Muscle of back (tissue), 13 donors: ENCODE measurements around the gene HLA-DRB1. TPM values are rescaled to one million over a fixed set of nuclear protein-coding genes. Genes with fewer than 3 reads are reported as not detected.
"Not testable (repeated sequence)": the region's sequence is repeated elsewhere in the genome, so short reads cannot be mapped to it uniquely, and the experiment has no call there.

ENCODE experiments used
- DNase-seq, 3 donors: peaks; one replicate each; pipeline versions ENCODE4 v3.0.0 to v3.0.0-alpha.2; 2013
- long read RNA-seq, 9 donors: transcript quantifications; one replicate each; lab custom pipeline, GENCODE V29; 2026
- polyA plus RNA-seq, 10 donors: library from polyadenylated mRNA; unstranded; fragments of 120-200 nt; gene quantifications; one replicate each; pipeline ENCODE4 v1.2.1, GENCODE V29; 2013; ENCODE audit not compliant: insufficient read length in 10 of 10

Gene HLA-DRB1
- polyA plus RNA-seq: 10 to 100 TPM in 6 of 10 donors, 1 to 10 TPM in 4; 3.9 to 22.6 (median 11.4) TPM
- long read RNA-seq, donor 1, transcript HLA-DRB1-201 (6 exons, 1,229 nt): major isoform, 8 of 15 reads
- long read RNA-seq, donor 1, partial matches to known transcripts: 7 of 15 reads
- long read RNA-seq, donor 1, other reads (novel, unspliced or antisense): 0 of 15 reads
- long read RNA-seq, donor 2, partial matches to known transcripts: 0 of 1 reads
- long read RNA-seq, donor 2, other reads (novel, unspliced or antisense): 0 of 1 reads
- long read RNA-seq, donor 3: 0 reads
- long read RNA-seq, donor 4, partial matches to known transcripts: 0 of 3 reads
- long read RNA-seq, donor 4, other reads (novel, unspliced or antisense): 0 of 3 reads
- long read RNA-seq, donor 5, transcript HLA-DRB1-201 (6 exons, 1,229 nt): major isoform, 9 of 9 reads
- long read RNA-seq, donor 5, partial matches to known transcripts: 0 of 9 reads
- long read RNA-seq, donor 5, other reads (novel, unspliced or antisense): 0 of 9 reads
- long read RNA-seq, donor 6, transcript HLA-DRB1-201 (6 exons, 1,229 nt): major isoform, 6 of 13 reads
- long read RNA-seq, donor 6, partial matches to known transcripts: 7 of 13 reads
- long read RNA-seq, donor 6, other reads (novel, unspliced or antisense): 0 of 13 reads
- long read RNA-seq, donor 7, transcript HLA-DRB1-201 (6 exons, 1,229 nt): major isoform, 7 of 7 reads
- long read RNA-seq, donor 7, partial matches to known transcripts: 0 of 7 reads
- long read RNA-seq, donor 7, other reads (novel, unspliced or antisense): 0 of 7 reads
- long read RNA-seq, donor 8, partial matches to known transcripts: 0 of 3 reads
- long read RNA-seq, donor 8, other reads (novel, unspliced or antisense): 0 of 3 reads
- long read RNA-seq, donor 9, partial matches to known transcripts: 0 of 2 reads
- long read RNA-seq, donor 9, other reads (novel, unspliced or antisense): 0 of 2 reads

- peak in 1 of 3 donors; percentile 39 for DNase-seq
Measured at GRCh38 chr6:32589596-32590449, at the start of gene HLA-DRB1. HLA-DRB1 (minus strand) TSS chr6:32589848; CDS start chr6:32589742, 106 bp downstream.

DNA sequence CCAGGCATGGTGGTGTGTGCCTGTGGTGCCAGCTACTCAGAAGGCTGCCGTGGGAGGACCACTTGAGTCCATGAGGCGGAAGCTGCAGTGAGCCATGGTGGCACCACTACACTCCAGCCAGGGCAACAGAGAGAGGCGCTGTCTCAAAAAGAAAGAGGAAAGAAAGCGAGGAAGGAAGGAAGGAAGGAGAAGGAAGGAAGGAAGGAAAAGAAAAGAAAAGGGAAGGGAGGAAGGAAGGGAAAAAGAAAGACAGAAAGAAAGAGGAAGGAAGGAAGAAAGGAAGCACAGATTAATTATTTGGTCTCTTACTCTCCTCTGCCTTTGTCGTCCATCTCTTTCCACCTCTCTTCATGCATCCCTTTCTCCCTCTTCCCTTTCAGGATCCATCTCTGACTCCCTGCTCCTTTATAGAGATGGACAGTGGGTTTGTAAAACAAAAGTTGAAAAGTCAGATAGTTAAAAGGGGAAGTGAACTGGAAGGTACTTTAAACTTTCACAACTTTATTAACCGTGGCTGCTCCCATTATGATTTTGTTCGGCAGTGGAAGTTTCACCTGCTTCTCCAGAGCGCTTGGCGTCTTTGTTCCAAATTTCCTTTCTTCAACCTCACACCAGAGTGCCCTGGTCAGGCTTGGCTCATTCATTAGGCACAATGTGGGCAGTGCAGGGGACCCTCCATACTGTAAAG, 49.0 kb upstream of the HLA-DRB1 start:
- DNase-seq: no peak

- no peak for DNase-seq
Measured at GRCh38 chr6:32637883-32638282, 48.2 kb upstream of the HLA-DRB1 start.

- DNase-seq: peak in 1 of 3 donors; percentile 2
Measured at GRCh38 chr6:32637219-32637880, 47.7 kb upstream of the HLA-DRB1 start, which contains the start of gene HLA-DQA1. HLA-DQA1 (plus strand) TSS chr6:32637406; CDS start chr6:32637459, 53 bp downstream.

DNA sequence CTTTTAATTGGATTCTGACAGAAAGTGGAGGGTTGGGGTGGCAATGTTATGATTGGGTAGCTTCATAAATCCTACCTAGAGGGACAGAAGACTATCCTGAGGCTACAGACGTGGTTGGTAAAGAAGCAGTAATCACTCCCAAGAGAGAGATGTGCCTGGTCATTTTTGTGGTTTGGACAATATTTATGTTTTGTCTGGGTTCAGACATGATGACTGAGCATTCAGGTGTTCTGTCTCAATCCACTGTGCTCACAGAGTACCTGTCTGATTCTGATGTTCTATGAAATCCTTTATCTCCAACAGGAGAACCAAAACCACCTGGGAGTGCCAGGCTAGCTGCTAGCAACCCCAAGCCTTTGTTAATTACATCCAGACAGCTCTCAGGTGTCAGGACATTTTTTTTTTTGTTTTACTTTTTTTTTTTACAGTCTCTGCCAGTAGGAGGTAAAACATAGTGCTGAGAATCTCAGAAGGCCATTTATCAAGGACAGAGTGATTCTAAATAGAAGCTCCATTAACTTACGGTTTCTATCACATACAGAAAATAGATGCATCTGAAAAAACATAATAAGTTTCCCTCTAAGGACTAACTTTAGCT, 46.0 kb upstream of the HLA-DRB1 start:
- DNase-seq: no peak

DNA sequence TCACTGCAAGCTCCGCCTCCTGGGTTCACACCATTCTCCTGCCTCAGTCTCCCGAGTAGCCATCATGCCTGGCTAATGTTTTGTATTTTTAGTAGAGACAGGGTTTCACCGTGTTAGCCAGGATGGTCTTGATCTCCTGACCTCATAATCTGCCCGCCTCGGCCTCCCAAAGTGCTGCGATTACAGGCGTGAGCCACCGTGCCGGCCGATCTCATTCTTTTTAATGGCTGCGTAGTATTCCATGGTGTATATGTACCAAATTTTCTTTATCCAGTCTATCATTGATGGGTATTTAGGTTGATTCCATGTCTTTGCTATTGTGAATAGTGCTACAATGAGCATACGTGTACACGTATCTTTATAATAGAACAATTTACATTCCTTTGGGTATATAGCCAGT, 40.1 kb upstream of the HLA-DRB1 start:
- DNase-seq: not testable (repeated sequence)

GRCh38 chr6:32627831-32628230, 38.2 kb upstream of the HLA-DRB1 start:
- no peak for DNase-seq

DNA sequence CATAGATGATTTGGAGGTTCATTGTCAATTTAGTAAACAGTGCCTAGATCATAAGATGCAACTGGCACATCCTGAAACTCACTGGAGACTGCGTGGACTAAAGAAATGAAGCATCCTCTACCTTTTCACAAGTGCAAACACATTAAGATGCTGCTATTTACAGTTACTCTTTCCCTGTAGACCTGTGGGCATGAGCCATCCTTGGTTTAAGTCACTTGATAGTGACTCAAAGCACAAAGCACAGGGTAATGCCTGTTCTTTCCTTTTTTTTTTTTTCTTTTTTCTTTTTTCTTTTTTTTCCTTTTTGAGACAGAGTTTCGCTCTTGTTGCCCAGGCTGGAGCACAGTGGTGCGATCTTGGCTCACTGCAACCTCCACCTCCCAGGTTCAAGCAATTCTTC, 37.6 kb upstream of the HLA-DRB1 start:
- DNase-seq: no peak

DNA sequence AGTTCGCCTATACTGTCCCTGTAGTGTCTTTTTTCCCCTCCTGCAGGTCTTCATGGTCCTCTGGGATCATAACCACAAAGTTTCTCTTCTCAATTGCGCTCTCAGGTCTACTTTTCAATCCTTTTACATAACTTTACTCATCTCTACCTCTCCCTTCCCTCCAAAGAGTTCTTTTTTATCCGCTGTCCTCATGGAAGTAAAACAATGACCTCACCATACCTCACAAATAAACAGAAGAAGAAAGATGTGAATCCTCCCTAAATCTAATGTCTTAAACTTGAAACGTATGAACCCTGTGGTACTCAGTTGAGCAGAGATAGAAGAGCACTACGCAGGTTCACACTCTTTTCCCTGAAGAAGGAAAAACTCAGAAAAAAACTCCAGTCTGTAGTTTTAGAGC, 35.5 kb upstream of the HLA-DRB1 start:
- DNase-seq: no peak

DNA sequence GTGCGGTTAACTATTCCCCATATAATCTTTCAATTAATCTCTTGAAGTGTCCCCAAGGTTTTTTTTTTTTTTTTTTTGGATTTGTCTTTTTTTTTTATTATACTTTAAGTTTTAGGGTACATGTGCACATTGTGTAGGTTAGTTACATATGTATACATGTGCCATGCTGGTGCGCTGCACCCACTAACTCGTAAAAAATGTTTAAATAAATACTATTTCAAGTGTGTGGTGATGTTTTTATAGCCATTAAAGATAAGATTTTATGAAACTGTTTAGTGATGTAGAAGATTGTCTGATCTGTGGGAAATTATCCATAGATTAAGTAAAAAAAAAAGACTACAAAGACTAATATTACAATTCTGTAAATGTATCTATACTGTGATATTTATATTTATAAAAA, 34.9 kb upstream of the HLA-DRB1 start:
- DNase-seq: no peak

GRCh38 chr6:32623693-32624092, 34.0 kb upstream of the HLA-DRB1 start:
- DNase-seq: no peak

GRCh38 chr6:32622545-32623401, 33.1 kb upstream of the HLA-DRB1 start:
- peak in 1 of 3 donors; percentile 4 for DNase-seq

- DNase-seq: no peak
Measured at GRCh38 chr6:32621372-32621771, 31.7 kb upstream of the HLA-DRB1 start.

- DNase-seq: no peak
Measured at GRCh38 chr6:32617751-32618150, 28.1 kb upstream of the HLA-DRB1 start.

DNA sequence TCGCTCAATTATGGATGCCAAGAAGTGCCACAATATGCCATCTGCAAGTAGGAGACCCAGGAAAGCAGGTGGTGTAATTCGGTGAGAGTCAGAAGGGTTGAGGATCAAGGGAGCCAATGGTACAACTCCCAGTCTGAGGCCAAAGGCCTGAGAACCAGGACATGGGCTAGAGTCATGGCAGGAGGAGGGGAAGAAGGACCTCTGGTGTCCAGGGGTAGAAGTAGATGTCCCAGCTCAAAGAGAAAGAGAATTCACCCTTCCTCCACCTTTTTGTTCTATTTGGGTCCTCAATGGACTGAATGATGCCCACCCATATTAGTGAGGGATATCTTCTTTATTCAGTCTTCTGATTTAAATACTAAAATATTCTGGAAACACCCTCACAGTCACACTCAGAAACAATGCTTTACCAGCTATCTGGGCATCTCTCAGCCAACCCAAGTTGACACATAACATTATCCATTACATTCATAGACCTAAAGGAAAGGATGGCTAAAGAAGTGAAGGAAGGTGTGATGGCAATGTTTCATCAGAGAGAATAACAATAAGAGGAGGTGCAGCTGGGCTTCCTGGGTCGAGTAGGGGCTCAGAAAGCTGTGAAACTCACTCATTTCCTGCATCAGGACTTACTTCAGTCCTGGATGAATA, 26.4 kb upstream of the HLA-DRB1 start:
- DNase-seq: no peak

DNA sequence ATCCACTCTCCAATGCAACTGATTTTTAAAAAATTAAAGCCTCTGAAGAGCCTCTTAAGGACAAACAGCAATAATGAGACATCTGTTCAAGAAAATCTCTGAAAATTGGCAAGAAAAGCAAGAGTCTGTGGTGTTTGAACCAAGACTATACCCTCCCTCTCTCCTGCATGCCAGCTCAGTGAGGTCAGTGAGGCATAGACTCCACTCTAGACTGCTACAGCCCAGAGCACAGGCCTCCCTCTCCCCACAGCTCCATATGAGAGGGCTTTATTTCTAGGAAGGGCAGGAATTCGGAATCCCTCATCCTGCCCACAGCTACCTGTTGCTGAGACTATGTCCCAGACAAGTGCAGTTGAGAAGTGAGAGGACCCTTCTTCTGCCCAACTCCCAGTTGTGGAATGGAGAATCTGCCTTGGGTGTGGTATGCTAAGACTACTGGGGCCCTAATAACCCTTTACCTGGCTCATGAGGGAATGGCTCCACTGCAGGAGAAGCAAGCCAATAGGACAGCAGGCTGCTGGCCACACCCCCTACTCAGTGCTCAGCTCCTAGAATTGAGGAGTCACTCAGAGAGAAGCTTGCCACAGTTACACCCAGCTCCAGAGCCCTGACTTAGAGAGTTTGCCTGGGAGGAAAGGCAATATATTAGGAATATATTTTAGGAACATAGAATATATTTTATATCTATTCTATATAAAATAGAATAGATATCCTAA, 24.9 kb upstream of the HLA-DRB1 start:
- DNase-seq: no peak

GRCh38 chr6:32613475-32613874, 23.8 kb upstream of the HLA-DRB1 start:
- DNase-seq: no peak
